Measurements from ENCODE around the gene RIMS1.

The RIMS1 gene

GRCh38 chr6:72094506-72094905, 208.2 kb downstream of the RIMS1 start:
- no peak for DNase-seq

GRCh38 chr6:72102561-72102960, 216.2 kb downstream of the RIMS1 start:
- DNase-seq, result no peak

- no peak for DNase-seq
Observed at GRCh38 chr6:72111611-72112010, 225.3 kb downstream of the RIMS1 start.

- no peak for DNase-seq
Observed at GRCh38 chr6:72130327-72130726, 244.0 kb downstream of the RIMS1 start.

GRCh38 chr6:72132427-72132826, 246.1 kb downstream of the RIMS1 start:
- DNase-seq, result no peak

GRCh38 chr6:72132851-72133250, 246.5 kb downstream of the RIMS1 start:
- no peak for DNase-seq

DNA sequence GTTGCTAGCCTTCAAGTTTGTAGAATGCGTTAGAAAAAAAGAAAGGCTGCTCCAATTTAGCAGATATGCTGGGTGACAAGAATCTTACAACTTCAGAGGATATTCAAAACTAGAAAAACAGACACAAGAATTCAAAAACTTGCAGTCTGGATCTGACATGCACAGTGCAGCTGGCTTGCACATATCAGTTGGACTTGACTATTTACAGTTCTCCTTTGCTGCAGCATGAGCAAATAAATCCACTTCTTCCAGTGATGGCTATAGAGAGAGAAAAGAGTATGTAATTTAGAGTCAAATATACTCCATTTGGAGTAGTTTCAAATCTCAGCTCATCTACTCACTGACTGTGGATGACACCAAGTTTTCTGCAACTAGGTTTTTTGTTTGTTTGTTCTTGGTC, 247.0 kb downstream of the RIMS1 start:
- no peak for DNase-seq

GRCh38 chr6:72140795-72141194, 254.4 kb downstream of the RIMS1 start:
- no peak for DNase-seq

DNA sequence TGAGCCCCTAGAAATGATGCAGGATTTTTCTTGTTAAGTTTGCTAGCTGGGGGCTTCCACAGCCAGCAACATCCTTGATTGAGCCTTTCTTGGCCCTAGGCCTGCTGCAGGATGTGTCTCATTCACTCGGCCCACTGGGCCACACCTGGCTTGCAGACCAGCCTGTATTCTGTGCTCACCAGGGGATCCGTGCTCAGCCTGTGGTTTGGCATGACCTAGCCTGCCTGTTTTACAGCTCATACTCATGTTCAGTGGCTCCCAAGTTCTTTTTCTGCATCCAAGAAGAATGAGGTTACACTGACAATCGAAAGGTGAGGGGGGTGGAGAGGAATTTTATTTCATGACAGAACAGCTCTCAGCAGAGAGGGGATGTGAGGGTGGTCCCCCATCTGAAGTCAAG, 263.4 kb downstream of the RIMS1 start:
- DNase-seq, result no peak

DNA sequence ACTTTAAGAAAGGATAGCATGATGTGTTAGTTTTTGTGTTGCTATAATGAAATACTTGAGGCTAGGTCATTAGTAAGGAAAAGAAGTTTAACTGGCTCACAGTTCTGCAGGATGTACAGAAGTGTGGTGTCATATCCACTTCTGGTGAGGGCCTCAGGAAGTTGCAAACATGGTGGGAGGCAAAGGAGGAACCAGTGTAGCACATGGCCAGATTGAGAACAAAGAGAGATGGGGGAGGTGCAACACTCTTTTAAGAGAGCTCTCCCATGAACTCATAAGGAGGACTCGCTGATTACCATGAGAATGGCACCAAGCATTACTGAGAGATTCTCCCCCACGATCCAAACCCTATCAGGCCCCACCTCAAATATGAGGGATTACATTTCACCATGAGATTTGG, 265.4 kb downstream of the RIMS1 start:
- no peak for DNase-seq

DNA sequence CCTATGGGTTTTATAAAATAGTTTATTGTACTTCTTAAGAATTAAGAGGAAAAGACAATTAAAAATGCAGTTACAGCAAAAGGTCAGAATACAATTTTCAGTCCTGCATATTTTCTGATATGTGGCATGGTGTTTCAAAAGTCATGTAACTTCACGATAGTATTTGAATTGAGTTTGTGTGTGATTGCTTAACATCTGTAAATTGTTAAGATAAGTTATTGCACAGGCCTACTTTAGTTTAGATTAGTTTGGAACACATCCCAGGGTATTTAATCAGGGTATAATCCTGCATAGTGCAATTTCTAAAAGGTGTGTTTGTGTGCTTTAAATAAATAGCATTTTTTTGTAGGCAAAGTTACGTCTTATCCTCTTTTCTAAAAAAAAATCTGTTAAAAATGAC, 289.6 kb downstream of the RIMS1 start:
- no peak for DNase-seq

DNA sequence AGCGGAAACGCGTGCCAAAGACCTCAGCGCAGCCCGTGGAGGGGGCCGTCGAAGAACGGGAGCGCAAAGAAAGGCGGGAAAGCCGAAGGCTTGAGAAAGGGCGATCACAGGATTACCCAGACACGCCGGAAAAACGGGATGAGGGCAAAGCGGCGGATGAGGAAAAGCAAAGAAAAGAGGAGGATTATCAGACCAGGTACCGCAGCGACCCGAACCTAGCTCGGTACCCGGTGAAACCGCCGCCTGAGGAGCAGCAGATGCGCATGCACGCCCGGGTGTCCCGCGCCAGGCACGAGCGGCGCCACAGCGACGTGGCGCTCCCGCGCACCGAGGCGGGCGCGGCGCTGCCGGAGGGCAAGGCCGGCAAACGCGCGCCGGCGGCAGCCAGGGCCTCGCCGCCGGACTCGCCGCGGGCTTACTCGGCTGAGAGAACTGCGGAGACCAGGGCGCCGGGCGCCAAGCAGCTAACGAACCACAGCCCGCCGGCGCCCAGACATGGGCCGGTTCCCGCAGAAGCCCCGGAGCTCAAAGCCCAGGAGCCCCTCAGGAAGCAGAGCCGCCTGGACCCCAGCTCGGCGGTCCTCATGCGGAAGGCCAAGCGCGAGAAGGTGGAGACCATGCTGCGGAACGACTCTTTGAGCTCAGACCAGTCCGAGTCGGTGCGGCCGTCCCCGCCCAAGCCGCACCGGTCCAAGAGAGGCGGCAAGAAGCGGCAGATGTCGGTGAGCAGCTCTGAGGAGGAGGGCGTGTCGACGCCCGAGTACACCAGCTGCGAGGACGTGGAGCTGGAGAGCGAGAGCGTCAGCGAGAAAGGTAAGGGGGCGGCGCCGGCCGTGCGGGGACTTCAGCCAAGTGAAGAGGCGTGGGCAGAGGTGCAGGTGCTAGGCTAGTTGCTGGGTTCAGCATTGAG, 296.2 kb downstream of the RIMS1 start:
- DNase-seq, result no peak

DNA sequence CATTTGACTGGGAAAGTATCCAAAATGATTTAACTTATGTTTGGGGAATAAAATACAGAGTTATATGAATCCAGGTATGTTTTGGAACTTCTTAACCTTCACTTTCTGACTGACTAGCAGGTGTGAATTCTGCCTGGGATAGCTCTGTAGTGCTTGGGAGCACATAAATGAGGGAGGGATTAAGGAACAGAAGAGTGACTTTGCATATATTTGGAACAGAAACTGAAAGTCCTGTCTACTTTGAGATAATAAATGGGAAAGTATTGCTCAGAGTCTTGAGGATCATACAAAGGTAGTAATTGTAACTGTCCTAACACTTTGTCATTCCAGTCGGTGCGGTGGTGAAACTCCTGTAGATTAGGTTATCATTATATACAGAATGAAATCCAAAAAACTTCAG, 317.6 kb downstream of the RIMS1 start:
- no peak for DNase-seq

GRCh38 chr6:72205500-72205899, 319.1 kb downstream of the RIMS1 start:
- DNase-seq, result no peak

GRCh38 chr6:72206606-72207005, 320.3 kb downstream of the RIMS1 start:
- no peak for DNase-seq

DNA sequence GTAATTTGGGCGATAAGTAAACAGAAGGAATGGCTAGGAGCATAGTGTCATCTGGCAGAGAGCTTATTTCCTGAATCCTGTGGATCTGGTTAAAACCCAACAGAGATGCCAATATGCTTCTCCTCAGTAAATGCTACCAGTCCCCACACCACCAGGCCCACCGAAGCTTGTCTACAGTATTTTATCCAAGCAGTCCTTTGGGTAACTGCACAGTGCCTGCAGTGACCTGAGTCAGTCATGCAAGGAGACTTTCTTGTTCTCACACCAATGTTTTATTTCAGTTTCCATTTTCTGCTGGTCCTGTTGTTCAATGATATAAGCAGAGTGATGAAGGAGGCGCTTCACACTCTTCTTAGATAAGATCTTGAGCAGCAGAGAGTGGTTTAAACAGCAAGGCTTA, 326.3 kb downstream of the RIMS1 start:
- DNase-seq, result no peak

DNA sequence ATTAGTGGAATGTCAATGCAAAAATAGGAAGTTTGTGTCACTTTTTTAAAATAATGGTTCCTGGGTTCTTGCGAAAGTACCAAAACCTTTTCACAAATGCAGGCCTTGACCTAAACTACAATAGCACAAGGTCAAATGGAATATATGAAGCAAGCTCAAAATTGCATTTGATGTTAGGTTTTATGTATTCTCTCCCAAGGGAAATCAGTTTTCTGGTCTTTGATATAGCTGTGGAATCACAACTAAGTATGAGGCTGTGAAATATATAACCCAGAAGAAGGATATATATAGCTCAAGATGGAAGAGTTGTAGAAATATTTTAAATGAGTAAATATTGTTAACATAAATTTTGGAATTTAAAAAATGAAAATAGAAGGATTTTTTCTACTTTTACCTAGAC, 327.3 kb downstream of the RIMS1 start:
- no peak for DNase-seq

- no peak for DNase-seq
Observed at GRCh38 chr6:72216222-72217068, 330.1 kb downstream of the RIMS1 start.

GRCh38 chr6:72217626-72218025, 331.3 kb downstream of the RIMS1 start:
- DNase-seq, result no peak

DNA sequence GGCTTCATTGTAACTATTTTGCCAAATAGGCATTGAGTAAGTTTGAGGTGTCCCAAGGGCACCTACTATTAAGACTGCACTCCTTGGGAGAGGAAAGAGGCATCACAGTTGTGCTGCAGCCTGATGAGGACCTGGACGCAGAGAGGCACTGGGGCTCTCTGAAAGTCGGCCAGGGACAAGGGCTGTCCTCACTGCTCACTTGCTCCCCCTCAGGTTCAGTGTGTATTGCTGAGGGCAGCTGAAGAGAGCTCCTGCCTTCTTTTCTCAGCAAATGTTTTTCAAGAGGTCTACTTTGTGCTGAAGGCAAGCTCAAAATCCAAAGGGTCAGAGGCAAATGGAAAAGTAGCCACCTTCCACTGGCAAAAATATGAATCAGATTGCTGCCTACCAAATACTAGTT, 331.8 kb downstream of the RIMS1 start:
- no peak for DNase-seq

DNA sequence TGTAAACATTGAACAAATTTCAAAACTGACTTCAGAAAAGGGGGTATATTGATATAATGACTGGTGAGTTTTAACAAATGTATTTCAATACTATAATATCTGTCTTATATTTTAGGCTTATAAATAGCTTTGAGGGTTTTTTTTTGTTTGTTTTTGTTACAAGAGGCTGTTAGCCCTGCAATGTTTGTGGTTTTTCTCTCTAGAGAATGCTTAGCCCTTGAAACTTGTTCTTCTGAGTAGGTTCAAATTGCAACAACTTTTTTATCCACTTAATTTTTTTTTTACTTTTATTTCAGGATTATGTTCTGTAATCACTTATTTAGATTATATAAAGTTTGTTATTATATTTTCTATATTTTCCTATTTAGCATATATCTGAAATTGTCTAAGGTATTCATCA, 333.2 kb downstream of the RIMS1 start:
- no peak for DNase-seq

- no peak for DNase-seq
Observed at GRCh38 chr6:72238021-72238420, 351.7 kb downstream of the RIMS1 start.

DNA sequence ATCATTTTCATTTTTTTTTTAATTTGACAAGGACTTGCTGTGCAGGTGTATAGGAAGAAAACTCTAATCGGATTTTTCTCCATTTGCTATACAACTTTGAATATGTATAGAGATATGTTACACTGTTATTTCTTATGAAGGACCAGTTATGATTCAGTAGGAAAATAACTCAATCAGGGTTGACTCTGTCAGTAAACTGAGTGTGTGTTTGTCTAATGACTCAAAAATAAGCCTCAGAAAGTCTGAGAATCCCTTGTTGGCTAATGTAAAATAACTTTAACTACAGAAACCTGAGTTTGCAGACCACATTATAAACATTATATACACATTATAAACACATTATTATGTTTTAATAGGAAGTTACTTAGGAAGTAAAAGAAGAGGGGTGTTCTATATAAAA, 352.6 kb downstream of the RIMS1 start:
- no peak for DNase-seq

GRCh38 chr6:72245565-72245964, 359.2 kb downstream of the RIMS1 start:
- DNase-seq, result no peak
